ENCODE data around the gene CAMTA2.

CAMTA2 gene

DNA sequence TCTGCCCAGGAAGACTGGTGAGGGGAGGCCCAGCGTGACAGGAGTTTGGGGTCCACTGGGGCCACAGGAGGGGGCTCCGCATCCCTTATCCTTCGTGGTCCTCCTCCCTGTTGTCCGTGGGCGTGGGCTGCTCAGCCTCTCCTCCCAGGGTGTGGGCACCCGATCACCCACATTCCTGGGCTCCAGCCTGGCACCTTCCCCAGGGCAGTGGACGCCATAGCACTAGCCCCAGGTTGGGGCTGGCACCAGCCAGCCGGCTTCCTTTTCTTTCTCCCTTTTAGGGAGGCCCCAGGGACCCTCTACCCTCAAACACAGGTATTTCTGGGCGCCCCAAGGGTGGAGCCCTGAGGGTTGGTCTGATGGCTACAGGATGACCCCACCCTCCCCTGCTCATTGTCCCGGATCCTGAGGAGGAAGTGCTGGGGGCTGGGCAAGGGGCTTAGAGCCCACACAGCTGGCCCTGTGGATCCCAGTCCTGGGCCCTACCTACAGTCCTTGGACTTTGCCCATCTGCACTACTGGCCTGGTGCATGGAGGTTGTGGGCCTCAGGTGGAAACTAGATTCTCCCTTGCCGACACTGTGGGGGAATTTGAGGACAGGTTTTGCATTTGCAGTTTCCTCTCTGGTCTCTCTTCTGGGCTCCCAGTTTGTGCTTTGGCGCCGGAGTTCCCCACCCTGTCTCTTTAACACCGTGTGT lies 11.4 kb upstream of the CAMTA2 start:
- WGBS: 18% methylated on average over 13 of the region's 14 CpGs
- peak overlapping the region; percentile 62 for H3K4me3 ChIP-seq (ENCODE audit: low read length)
- peak overlapping the region; percentile 60 for H3K9ac ChIP-seq (ENCODE audit: low read depth, low read length)
- H3K4me1 ChIP-seq (ENCODE audit: insufficient read depth, low read length): peaks cover 12% of the 10 kb centered on the region
- H3K9me3 ChIP-seq (ENCODE audit: insufficient read depth, low read depth, low read length): no peaks in the 10 kb centered on the region
- no peak overlapping the region for H3K27ac ChIP-seq (ENCODE audit: low read depth, low read length)
- H3K36me3 ChIP-seq (ENCODE audit: insufficient read depth, low read length): peaks cover 33% of the 10 kb centered on the region
- H3K27me3 ChIP-seq (ENCODE audit: insufficient read depth, low read length): peaks cover 20% of the 10 kb centered on the region

DNA sequence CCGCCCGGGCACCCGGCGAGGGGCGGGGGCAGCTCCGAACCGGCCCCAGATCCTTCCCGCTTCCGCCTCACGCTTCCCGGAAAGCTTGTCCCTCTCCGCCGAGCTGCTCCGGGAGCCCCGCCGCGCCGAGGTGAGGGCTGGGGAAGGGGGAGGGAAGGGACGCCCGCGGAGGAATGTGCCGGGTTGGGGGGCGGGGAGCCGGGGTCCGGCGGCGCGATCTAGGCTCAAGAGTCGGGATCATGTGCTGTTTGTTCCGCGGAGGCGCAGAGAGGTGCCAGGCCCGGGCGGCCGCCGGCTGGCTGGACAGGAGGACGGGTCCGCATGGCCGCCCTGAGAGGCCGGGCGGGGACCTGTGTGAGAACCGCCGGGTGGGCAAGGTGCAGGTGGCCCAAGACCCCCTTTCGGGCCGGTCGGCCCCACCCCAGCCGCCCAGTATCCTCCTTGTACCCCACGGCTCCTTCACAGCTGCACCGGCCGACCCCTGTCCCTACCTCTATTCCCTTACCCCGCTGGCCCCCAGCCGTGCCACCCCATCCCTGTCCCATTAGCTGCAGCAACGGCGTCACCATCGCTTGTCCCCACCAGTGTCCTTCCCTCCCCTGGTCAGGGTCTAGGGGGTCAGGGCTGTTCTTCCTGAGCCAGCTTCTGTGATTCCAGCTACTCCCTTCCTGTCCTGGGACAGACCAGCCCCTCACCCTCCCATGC lies 10.7 kb upstream of the CAMTA2 start:
- under 1% methylated on average over 55 of the region's 55 CpGs for WGBS

DNA sequence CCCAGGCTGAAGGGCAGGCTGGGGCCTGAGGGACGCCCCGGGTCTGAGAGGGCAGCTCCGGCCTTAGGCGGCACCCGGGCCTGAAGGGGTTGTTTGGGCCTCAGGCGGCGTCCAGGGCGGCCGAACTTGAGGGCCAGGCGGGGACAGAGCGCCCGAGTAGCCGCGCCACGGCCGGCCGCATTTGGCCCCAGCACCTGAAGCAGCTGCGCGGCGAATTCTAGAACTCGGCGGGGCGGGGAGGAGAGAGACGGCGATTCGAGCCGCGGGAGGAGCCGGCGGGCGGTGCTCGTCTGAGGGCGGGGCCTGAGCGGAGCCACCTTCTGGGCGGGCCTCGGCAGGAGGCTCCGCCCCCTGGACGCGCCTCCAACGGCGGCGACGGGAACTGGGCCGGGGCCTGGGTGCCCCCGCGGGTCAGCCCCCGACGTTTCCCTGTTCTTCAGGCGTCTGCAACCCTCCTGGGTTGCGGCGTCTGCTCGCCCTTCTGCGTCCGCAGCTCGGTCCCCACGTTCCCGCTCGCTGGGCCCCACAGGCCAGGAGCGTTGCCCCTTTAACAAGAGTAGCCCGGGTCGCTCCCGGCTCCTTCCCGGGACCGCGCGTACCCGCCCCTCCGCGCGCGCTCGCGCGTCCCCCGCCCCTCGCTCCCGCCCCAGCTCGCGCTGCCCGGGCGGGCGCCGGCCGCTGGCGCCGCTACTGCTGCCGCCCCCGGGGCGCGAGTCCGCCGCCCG lies 10.0 kb upstream of the CAMTA2 start, which contains the start of the genes INCA1 and KIF1C:
Gene INCA1 (minus strand): TSS at position 221 of the 725 bp plus-strand sequence. CDS start 3,085 bp downstream, outside the sequence.
Gene KIF1C (plus strand): TSS at position 649 of the 725 bp plus-strand sequence. CDS start 2,297 bp downstream, outside the sequence.
- H3K36me3 ChIP-seq (ENCODE audit: insufficient read depth, low read length): peaks cover 20% of the 10 kb centered on the region
- WGBS: under 1% methylated on average over 93 of the region's 93 CpGs
- peaks cover 12% of the 10 kb centered on the region for H3K4me1 ChIP-seq (ENCODE audit: insufficient read depth, low read length)
- H3K9me3 ChIP-seq (ENCODE audit: insufficient read depth, low read depth, low read length): no peaks in the 10 kb centered on the region
- H3K27ac ChIP-seq (ENCODE audit: low read depth, low read length): peak within 1 kb of the TSS; percentile 93
- peak within 1 kb of the TSS; percentile 62 for H3K4me3 ChIP-seq (ENCODE audit: low read length)
- peak within 1 kb of the TSS; percentile 77 for H3K9ac ChIP-seq (ENCODE audit: low read depth, low read length)
- H3K27me3 ChIP-seq (ENCODE audit: insufficient read depth, low read length): peaks cover 20% of the 10 kb centered on the region

More for the DNA sequence above, 10.7 kb upstream of the CAMTA2 start:
- peak overlapping the region; percentile 62 for H3K4me3 ChIP-seq (ENCODE audit: low read length)
- peak overlapping the region; percentile 77 for H3K27ac ChIP-seq (ENCODE audit: low read depth, low read length)
- peaks cover 12% of the 10 kb centered on the region for H3K4me1 ChIP-seq (ENCODE audit: insufficient read depth, low read length)
- no peaks in the 10 kb centered on the region for H3K9me3 ChIP-seq (ENCODE audit: insufficient read depth, low read depth, low read length)
- peaks cover 20% of the 10 kb centered on the region for H3K27me3 ChIP-seq (ENCODE audit: insufficient read depth, low read length)
- peaks cover 26% of the 10 kb centered on the region for H3K36me3 ChIP-seq (ENCODE audit: insufficient read depth, low read length)
- peak overlapping the region; percentile 60 for H3K9ac ChIP-seq (ENCODE audit: low read depth, low read length)

DNA sequence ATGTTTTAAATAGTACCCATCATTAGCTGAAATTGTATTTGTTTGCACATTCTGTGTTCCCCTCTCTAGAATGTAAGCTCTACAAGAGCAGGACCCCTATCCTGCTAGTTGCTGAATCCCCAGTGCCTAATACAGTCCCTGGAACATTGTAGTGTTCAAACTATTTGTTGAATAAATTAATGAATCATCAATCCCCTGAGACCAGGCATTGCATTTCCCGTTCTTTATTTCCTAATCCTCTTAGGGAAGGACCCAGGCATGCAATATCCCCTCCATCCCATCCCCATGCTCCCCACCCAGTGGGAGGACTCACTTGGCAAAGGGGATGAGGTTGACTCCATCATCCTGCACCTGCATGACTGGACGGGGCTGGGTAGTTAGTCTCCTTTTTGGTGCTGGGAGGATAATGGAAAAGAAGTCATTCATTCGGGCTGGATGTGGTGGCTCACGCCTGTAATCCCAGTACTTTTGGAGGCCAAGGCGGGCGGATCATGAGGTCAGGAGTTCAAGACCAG lies 6.7 kb upstream of the CAMTA2 start:
- Histone ChIP-seq H3K9ac (ENCODE audit: low read depth, low read length) (no peak overlapping the region), H3K4me3 (ENCODE audit: low read length) (no peak overlapping the region), H3K27ac (ENCODE audit: low read depth, low read length) (no peak overlapping the region), H3K27me3 (ENCODE audit: insufficient read depth, low read length) (peaks cover 22% of the 10 kb centered on the region), H3K36me3 (ENCODE audit: insufficient read depth, low read length) (no peaks in the 10 kb centered on the region), H3K4me1 (ENCODE audit: insufficient read depth, low read length) (peaks cover 2% of the 10 kb centered on the region), H3K9me3 (ENCODE audit: insufficient read depth, low read depth, low read length) (no peaks in the 10 kb centered on the region)
- 92% methylated on average over 6 of the region's 6 CpGs for WGBS

DNA sequence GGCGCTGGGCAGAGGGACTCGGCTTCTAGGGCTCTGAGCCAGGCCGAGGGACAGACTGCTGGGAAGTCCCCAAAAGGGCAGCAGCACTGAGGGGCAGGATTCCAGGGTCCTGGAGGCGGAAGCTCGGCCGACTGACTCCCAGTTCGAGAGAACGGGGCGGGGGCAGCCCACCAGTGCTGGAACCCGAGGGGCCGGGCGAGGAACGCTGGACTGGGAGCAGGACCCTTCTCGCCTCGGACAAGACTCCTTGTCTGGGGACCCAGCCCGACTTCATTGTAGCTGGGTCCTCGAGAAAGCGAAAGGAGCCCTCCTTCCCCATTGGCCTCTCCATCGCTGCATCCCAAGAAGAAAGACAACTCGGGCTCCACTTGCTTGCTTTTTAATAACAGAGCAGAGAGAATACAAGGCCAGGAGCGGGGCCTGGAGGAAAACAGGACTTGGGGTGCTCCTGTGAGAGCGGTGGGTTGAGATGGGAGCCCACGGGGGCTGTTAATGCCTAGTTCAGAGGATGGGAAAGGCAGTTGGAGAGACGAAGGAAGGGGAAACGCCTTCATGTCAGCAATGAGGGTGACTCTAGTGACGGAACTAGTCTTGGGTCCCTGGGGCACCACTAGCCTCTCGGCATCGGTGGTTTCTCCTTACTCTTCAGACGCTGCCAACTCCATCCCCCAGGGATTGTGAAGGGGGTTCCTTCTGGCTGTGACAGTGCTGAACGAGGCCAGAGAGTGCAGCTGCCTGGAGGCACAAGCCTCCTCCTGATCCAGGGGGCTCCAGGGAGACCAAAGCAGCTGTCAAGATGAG lies 492 bp upstream of the CAMTA2 start:
- H3K27ac ChIP-seq (ENCODE audit: low read depth, low read length): no peak overlapping the region
- H3K4me3 ChIP-seq (ENCODE audit: low read length): peak overlapping the region; percentile 71
- H3K4me1 ChIP-seq (ENCODE audit: insufficient read depth, low read length): peaks cover 9% of the 10 kb centered on the region; the same call in 1 of the 2 replicates
- peak overlapping the region; percentile 18; the same call in 1 of the 2 replicates for H3K9ac ChIP-seq (ENCODE audit: low read depth, low read length)
- H3K36me3 ChIP-seq (ENCODE audit: insufficient read depth, low read length): no peaks in the 10 kb centered on the region
- H3K27me3 ChIP-seq (ENCODE audit: insufficient read depth, low read length): peaks cover 11% of the 10 kb centered on the region; the same call in 1 of the 2 replicates
- H3K9me3 ChIP-seq (ENCODE audit: insufficient read depth, low read depth, low read length): no peaks in the 10 kb centered on the region
- WGBS: 26% methylated on average over 30 of the region's 30 CpGs

DNA sequence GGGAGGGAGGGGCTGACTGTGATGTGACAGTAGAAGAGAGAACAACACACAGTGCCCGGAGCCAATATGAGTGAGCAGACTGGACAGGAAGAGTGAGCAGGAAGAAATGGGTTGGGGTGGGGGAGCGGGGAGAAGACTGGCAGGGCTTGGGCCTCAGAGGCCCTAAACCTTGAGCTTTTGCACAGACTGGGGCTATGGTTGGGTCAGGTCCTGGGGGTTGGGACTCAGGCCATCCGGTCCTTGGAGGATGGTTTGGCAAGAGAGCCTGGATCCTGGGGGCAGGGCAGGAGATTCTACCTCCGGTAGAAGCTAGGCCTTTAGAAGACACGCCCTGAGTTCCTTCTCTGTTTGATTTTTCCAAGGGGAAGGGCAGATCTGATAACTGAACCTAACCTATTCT lies 1.1 kb downstream of the CAMTA2 start:
- Histone ChIP-seq H3K4me1 (ENCODE audit: insufficient read depth, low read length) (peaks cover 9% of the 10 kb centered on the region; the same call in 1 of the 2 replicates), H3K4me3 (ENCODE audit: low read length) (peak overlapping the region; percentile 71; the same call in 1 of the 2 replicates)

DNA sequence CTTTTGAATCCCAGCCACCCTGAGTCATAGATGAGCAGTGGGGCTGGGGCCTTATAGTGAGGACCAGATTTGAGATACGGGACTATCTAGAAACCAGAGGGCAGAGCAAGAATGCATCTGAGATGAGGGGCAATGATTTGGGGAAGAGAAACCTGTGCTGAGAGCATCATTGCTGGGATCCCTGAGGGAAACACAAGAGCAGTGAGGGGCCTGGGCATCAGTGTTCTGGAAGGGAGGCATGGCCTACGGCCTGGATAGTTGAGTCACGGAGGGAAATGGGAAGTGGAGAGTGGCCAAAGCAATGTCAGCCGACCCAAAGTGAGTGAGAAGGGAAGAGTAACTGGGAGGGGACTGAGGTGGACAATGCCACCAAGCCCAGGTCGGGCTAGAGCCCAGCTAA lies 5.2 kb downstream of the CAMTA2 start:
- Histone ChIP-seq H3K9me3 (ENCODE audit: insufficient read depth, low read depth, low read length) (no peaks in the 10 kb centered on the region), H3K36me3 (ENCODE audit: insufficient read depth, low read length) (0 out of 2 replicates have a peak, but pooled peaks cover 4% of the 10 kb centered on the region), H3K27me3 (ENCODE audit: insufficient read depth, low read length) (peaks cover 15% of the 10 kb centered on the region), H3K4me3 (ENCODE audit: low read length) (no peak overlapping the region), H3K4me1 (ENCODE audit: insufficient read depth, low read length) (no peaks in the 10 kb centered on the region), H3K9ac (ENCODE audit: low read depth, low read length) (no peak overlapping the region), H3K27ac (ENCODE audit: low read depth, low read length) (no peak overlapping the region)
- WGBS: 72% methylated on average over 5 of the region's 5 CpGs

More for the DNA sequence above, 1.1 kb downstream of the CAMTA2 start:
- 83% methylated on average over 5 of the region's 5 CpGs for WGBS
- no peak overlapping the region for H3K9ac ChIP-seq (ENCODE audit: low read depth, low read length)
- peaks cover 11% of the 10 kb centered on the region; the same call in 1 of the 2 replicates for H3K27me3 ChIP-seq (ENCODE audit: insufficient read depth, low read length)
- no peaks in the 10 kb centered on the region for H3K9me3 ChIP-seq (ENCODE audit: insufficient read depth, low read depth, low read length)
- no peak overlapping the region for H3K27ac ChIP-seq (ENCODE audit: low read depth, low read length)
- no peaks in the 10 kb centered on the region for H3K36me3 ChIP-seq (ENCODE audit: insufficient read depth, low read length)

DNA sequence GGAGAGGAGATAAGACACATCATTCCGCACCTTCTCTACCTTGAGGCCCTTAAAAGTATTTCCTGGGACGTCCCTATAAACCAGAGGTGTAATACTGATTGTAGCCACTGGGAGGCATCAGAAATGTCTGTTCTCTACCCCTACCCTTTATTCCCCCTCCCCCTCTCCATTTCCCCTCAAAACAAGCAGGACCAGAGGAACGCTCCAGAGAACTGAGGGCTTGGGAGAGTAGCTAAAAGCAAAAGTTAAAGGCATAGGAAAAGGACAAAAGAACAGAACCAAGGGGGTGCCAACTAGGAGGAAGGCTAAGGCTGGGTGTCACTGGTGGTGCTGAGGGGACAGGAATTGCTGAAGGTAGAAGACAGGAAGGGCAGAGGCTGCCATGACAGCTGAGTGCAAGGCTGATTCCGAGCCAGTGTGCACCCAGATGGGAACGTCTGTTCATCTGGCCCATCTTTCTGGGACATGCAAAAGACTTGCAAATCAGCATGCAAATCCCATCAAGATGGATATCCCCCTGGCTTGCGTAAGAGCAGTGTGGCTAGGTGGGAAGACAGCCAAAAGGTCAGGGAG lies 6.7 kb downstream of the CAMTA2 start:
- Histone ChIP-seq H3K4me3 (ENCODE audit: low read length) (no peak overlapping the region), H3K9me3 (ENCODE audit: insufficient read depth, low read depth, low read length) (no peaks in the 10 kb centered on the region), H3K36me3 (ENCODE audit: insufficient read depth, low read length) (0 out of 2 replicates have a peak, but pooled peaks cover 5% of the 10 kb centered on the region), H3K27ac (ENCODE audit: low read depth, low read length) (no peak overlapping the region), H3K4me1 (ENCODE audit: insufficient read depth, low read length) (no peaks in the 10 kb centered on the region), H3K9ac (ENCODE audit: low read depth, low read length) (no peak overlapping the region), H3K27me3 (ENCODE audit: insufficient read depth, low read length) (peaks cover 23% of the 10 kb centered on the region)
- WGBS: 59% methylated on average over 4 of the region's 6 CpGs

DNA sequence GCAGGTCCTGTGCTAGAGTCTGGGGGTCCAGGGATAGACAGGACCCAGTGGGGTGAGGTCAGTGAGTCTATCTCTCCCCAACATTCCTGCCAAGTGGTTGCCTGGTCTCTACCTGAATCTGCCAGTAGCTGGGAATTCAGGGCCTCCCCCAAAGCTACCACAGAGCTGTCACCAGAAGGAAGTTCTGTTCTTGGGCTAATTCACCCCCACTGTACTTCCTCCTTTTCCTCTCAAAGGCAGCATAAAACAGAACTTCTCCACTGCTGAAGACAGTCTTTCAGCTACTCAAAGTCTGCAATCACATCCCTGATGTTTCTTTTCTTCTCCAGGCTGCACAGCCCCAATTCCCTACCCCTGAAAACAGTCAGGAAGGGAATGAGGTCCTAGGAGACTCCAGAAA lies 8.7 kb downstream of the CAMTA2 start:
- Histone ChIP-seq H3K9ac (ENCODE audit: low read depth, low read length) (no peak overlapping the region), H3K9me3 (ENCODE audit: insufficient read depth, low read depth, low read length) (no peaks in the 10 kb centered on the region), H3K27me3 (ENCODE audit: insufficient read depth, low read length) (peaks cover 39% of the 10 kb centered on the region), H3K27ac (ENCODE audit: low read depth, low read length) (no peak overlapping the region), H3K36me3 (ENCODE audit: insufficient read depth, low read length) (0 out of 2 replicates have a peak, but pooled peaks cover 5% of the 10 kb centered on the region), H3K4me3 (ENCODE audit: low read length) (no peak overlapping the region), H3K4me1 (ENCODE audit: insufficient read depth, low read length) (no peaks in the 10 kb centered on the region)

Data from HUES64 (cell line).